GM08714 (cell line): ENCODE measurements around the gene PAX5.

Experiments
- H3K4me3 ChIP-seq: fragments of 200-500 bp; sonication (Bioruptor generic); 2 replicates; pipeline ENCODE4 v1.5.1; 2014; ENCODE audit warnings: mild to moderate bottlenecking, low read length, inconsistent platforms
- ZNF274 ChIP-seq: IDR thresholded peaks from 2 replicates; pipeline ENCODE4 v1.6.1; 2012; ENCODE audit warnings: mild to moderate bottlenecking, low read depth, low read length

Gene PAX5

DNA sequence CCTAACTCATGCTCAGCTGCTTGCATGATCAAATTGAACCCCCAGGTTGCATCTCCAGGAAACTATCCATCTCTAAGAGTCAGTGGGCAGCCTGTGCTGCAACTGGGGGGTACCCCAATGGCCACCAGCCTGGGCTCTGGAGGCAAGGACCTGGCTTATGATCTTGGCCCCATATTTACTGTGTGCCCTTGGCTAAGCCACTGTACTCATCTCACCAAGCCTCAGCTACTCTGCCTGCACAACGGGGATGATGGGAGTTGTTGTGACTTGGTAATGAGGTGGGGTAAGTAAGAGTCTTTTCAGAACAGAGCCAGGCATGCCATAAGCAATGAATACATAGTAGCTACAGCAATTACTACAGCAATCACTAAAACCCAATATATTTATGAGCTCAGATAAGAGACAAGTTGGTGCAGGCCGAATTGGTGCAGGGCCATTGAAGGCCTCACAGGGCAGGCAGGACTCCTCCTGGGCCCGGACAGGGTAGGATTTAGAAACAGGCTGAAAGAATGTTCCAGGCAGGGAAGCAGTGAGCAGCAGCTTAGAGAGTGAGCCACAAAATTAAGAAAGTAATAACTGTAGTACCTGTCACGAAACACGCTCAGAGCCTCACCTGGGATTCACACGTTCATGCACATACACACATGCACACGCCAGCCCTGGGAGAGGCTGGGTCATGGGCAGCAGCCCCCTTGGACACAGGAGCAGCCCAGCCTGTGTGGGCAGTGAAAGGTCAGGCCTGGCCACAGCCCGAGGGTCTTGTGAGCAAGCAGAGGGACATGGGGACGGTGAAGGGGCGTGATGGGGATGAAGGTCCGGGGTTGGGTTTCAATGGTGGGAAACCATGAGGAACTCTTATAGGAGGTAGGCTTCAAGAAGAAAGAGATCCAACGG is 74.1 kb downstream of the PAX5 start:
- H3K4me3 ChIP-seq = no peak overlapping the region
- TF ChIP-seq ZNF274 = no peak

DNA sequence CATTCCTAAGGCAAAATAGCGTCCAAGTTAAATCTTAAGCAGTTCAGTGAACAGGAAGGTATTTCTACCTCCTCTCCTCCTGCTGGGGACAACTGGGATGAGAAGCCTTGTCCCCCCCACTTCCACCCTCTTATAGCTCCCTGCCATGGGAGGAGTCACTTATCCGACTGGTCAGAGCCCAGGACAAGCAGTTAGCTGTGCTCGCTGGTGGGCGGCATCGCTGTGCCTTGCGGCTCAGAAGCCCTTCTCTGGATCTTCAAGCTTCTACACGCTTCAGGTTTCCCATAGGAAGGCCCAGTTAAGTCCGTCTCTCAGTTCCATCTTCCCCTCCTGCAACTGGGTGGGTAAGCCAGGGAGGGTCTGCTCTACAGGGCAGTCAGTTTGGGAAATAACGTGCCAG is 77.2 kb downstream of the PAX5 start:
- no peak for TF ChIP-seq ZNF274
- H3K4me3 ChIP-seq = no peak overlapping the region

DNA sequence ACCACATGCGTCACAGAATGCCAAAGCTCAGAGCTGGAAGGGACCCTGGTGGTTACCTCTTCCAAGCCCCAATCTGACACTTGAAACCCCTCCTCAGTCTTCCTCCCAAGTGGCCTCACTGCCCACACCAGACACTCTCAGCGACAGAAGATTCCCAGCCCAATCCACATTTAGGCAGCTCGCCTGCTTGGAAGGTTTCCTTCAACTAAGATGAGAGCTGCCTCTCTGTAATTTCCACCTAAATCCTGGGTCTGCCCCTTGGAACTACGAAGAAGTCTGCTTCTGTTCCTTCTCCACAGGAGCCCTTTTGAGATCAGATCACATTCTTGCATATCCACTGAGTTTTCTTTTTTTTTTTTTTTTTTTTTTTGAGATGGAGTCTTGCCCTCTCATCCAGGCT is 83.7 kb downstream of the PAX5 start:
- TF ChIP-seq ZNF274 = no peak
- no peak overlapping the region for H3K4me3 ChIP-seq

DNA sequence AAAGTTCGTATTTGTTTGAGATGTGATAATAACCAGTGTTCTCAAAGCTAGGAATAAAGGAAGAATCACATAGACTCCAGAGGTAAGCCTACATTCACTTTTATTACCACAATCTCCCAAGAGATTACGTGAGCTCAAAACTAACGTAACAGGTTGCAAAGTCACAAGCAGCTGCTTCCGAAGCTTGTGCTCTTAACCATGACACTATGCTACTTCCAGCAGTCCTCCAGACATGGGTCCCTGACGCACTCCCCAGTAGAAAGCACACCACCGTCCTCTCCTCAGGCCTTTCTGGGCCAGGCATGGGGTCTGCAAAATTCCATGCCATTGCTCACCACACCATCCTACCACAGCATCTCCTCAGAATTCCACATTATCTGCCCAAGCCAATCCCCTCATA is 84.6 kb downstream of the PAX5 start:
- H3K4me3 ChIP-seq = no peak overlapping the region

DNA sequence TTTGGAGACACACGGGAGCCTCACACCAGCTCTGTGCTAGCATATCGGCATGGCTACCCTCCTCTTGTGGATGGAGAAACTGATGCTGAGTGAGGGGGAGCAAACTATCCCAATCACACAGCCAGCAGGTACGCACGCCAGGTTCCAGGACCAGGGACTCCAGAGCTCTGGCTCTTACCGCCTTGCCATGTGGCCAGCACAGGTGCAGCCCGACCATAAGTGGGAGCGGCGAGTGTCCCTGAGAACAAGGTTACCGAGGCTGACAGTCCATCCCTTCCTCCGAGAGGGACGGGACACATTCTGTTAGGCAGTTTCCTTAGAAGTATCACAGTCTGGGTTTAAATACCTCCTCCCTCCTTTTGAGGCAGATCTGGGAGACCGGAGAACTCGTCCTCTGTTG is 86.0 kb downstream of the PAX5 start:
- no peak overlapping the region for H3K4me3 ChIP-seq
- no peak for TF ChIP-seq ZNF274

More for the DNA sequence above, 84.6 kb downstream of the PAX5 start:
- no peak for TF ChIP-seq ZNF274

DNA sequence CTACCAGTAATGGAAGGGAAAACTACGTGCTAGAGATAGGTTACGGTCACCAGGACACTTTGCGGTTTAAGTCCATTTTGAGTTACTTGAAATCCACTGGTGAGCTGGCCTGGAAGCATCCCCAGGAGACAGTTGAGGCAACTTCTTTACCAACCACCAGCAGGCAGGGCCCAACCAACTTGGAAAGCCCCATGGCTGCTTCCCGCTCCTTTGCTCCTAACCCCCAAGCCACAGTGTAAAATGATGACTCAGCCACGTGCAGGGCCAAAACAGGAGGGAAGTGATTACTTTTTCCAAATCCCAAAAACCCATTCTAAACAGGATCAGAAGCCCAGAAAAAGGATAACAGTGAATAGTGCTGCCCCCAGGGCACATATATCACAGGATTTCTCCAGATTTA is 87.4 kb downstream of the PAX5 start:
- TF ChIP-seq ZNF274 = no peak
- no peak overlapping the region for H3K4me3 ChIP-seq

DNA sequence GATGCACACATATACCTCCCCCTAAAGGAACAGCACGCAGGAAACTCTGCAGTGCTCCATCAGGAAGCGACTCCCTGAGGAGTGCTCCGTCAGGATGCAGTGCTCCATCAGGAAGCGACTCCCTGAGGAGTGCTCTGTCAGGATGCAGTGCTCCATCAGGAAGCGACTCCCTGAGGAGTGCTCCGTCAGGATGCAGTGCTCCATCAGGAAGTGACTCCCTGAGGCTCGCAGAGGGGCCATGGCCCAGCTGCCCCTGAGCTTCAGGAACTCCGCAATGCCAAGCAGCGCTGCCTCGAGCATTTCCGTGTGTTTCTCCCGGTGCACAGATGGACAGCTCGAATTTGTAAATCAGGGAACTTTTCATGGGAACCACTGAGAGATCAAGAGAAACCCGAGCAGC is 88.1 kb downstream of the PAX5 start:
- H3K4me3 ChIP-seq = no peak overlapping the region
- TF ChIP-seq ZNF274 = no peak

DNA sequence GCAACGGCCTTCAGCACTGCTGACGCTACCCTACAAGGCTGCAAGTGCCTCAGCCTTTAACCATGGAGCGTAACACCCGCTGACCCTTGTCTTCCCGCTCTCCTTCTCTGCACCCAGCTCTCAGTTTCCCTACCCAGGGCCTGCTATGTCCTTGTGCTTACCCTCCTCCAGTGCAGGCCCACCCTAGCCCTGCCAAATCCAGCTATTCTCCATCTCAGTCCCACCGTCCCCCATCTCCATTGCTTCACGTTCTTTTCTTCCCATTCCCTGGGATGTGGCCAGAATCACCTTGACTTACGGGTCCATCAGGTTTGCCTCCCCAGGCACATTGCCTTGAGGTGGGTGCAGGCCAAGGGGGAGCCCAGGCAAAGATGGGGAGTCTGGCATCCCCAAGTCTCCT is 91.2 kb downstream of the PAX5 start:
- no peak for TF ChIP-seq ZNF274
- H3K4me3 ChIP-seq = no peak overlapping the region

DNA sequence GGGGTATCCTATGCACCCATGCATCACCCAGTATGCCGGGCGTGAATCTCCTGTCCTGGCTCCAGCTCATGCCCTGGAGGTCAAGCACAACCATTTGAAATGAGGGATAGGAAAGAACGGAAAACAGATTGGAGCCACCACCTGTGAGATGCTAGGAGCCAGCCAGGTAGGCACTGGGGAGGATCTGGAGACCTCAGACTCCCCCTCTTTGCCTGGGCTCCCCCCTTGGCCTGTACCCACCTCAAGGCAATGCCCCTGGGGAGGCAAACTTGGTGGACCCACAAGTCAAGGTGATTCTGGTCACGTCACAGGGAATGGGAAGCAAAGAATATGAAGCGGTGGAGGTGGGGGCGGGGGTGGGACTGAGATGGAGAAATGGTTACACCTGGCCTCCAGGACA is 92.6 kb downstream of the PAX5 start:
- no peak for TF ChIP-seq ZNF274
- no peak overlapping the region for H3K4me3 ChIP-seq

DNA sequence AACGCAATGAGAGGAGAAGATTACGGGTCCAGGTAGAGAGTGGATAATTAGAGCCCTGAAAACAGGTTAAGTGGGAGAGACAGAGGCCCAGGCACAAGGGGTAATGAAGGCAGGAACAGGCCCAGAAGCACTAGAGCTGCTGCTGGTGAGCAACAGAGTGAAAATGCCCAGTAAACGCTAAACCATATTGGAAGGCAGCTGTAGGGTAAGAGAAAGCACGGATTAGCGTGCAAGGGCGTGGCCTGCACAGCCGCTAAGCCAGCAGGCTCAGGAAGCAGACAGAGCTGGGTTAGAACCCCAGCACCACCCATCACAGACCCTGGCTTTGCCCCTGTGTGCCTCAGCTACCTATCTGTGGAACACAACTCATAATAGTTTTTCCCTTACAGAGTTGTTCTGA is 93.2 kb downstream of the PAX5 start:
- H3K4me3 ChIP-seq = no peak overlapping the region
- no peak for TF ChIP-seq ZNF274

DNA sequence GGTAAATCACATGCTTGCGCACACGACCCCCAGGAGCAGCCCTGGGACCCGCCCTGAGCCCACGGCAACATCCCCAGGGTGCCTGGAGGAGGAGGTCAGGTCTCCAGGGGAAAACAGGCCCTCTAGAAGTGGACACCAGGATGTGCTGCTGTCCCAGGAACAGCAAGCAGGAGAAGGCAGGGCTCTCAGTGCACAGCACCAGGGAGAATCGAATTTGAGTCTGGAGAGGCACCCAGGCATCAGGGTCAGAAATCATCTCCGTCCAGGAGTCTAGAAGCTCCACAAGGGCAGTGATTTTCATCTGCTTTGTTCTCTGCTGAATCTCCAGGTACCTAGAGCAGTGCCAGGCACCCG is 93.6 kb downstream of the PAX5 start:
- no peak overlapping the region for H3K4me3 ChIP-seq
- TF ChIP-seq ZNF274 = no peak

DNA sequence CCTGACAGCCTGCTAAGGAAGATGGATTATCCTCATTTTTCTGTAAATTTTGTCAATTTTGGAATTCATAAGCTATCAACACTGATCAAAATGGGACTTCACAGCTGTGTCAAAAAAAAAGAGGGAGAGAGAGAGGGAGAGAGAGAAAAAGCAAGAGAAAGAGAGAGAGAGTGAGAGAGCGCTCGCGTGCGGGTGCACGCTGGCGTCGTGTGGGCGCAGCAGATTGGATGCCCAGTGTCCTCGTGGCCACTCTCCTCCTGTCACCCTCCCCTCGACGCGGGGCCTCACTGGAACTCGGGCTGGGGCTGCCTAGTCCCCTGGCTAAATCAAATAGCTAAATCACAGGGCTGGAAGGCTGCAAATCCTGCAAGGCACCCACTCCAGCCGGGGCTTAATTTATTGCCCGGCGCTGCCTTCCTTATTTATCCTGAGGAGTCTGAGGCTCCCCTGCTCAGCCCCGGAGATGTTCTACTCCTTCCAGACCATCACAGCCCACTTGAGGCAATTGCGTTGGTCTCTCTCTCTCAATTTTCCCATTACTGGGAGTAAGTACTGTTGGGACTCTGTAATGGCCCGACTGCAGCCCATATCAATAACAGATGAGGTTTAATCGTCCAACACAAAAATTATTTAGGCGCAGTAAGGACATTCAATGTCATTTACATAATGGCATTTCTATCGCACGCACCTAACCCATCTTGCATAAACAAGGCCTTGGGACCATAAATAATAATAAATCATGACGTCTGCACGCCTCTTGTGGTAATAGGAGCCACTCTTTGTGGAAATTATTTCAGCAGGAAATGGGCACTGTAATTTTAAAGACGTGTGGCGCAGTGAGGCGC is 94.2 kb downstream of the PAX5 start:
- H3K4me3 ChIP-seq = no peak overlapping the region
- TF ChIP-seq ZNF274 = no peak

DNA sequence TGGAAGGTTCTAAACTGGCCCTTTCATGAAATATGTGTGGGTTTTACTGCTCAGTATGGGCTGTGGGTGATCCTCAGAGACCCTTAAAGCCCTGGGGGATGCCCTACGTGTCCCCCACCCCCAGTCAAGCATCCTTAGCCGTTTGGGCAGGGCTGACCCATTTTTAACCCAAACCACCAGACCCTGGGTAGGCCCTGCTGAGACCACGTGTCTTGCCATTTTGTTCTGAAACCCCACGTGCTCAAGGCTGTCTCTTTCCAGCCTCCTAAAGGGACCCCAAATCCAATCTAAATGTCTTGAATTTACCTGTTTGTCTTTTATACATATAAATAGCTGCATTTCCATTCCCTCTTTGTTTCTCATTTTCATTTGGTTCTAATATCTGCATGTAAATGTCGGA is 94.9 kb downstream of the PAX5 start:
- no peak overlapping the region for H3K4me3 ChIP-seq
- TF ChIP-seq ZNF274 = no peak

DNA sequence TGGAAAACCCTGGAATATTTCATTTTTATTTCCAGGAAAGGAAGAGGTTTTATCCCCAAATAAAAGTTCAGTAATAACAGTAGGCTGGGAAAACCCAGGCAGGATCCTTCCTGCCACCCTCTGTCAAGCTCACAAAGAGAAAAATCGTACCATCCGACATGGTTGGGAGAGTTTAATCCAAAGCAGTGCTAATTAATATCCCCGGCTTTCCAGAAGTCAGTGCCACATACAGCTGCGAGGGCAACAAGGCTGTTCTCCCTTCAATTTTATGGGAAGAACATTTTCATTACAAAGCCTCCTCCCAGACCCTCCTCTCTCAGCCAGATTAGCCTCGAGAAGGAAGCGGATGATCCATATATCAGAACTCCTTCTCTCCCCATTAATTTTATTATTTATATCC is 95.5 kb downstream of the PAX5 start:
- no peak for TF ChIP-seq ZNF274
- H3K4me3 ChIP-seq = no peak overlapping the region

DNA sequence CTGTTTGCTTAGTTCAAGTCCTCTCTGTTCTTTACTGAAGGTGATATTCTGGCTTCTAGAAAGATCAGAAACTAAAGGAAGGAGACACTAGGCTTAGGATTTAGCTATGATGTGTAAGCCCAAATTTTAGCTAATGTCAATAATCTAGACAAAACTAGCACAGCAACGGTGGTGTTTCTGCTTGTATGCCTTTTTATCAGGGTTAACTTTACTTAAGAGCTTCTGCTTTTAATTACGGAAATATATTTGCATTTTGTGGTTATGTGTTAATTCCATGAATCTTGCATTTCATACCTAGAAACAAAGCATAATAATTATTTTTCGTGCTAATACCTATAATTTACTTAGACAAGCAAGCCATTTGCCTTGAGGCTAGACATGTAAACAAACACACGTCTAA is 96.1 kb downstream of the PAX5 start:
- TF ChIP-seq ZNF274 = no peak
- H3K4me3 ChIP-seq = no peak overlapping the region
